ENCODE data around the gene DCAF7.

Gene DCAF7

GRCh38 chr17:63588797-63589196 is 38.5 kb downstream of the DCAF7 start:
- DNase-seq (ENCODE audit: low read depth in 2 of 2) = no peak

GRCh38 chr17:63589646-63590045 is 39.4 kb downstream of the DCAF7 start:
- no peak for DNase-seq (ENCODE audit: low read depth in 2 of 2)

- DNase-seq (ENCODE audit: low read depth in 2 of 2) = no peak
Measured at GRCh38 chr17:63592797-63593196, 42.5 kb downstream of the DCAF7 start.

- no peak for DNase-seq (ENCODE audit: low read depth in 2 of 2)
Measured at GRCh38 chr17:63595132-63595531, 44.9 kb downstream of the DCAF7 start.

- DNase-seq (ENCODE audit: low read depth in 2 of 2) = no peak
Measured at GRCh38 chr17:63596856-63597586, 46.7 kb downstream of the DCAF7 start.

- DNase-seq (ENCODE audit: low read depth in 2 of 2) = no peak
Measured at GRCh38 chr17:63598281-63598680, 48.0 kb downstream of the DCAF7 start.

GRCh38 chr17:63600569-63601438 is 50.5 kb downstream of the DCAF7 start, which contains the start of gene TACO1:
Gene TACO1 (plus strand): TSS chr17:63600895. CDS start chr17:63601084, 189 bp downstream.
- peak; percentile 54 to 68 for DNase-seq (ENCODE audit: low read depth in 2 of 2)

GRCh38 chr17:63601439-63602371 is 51.4 kb downstream of the DCAF7 start:
- DNase-seq (ENCODE audit: low read depth in 2 of 2) = no peak

- DNase-seq (ENCODE audit: low read depth in 2 of 2) = no peak
Measured at GRCh38 chr17:63609816-63610573, 59.7 kb downstream of the DCAF7 start.

- DNase-seq (ENCODE audit: low read depth in 2 of 2) = no peak
Measured at GRCh38 chr17:63610854-63611253, 60.6 kb downstream of the DCAF7 start.

- DNase-seq (ENCODE audit: low read depth in 2 of 2) = no peak
Measured at GRCh38 chr17:63611354-63611753, 61.1 kb downstream of the DCAF7 start.

- DNase-seq (ENCODE audit: low read depth in 2 of 2) = no peak
Measured at GRCh38 chr17:63613663-63614062, 63.4 kb downstream of the DCAF7 start.

- DNase-seq (ENCODE audit: low read depth in 2 of 2) = no peak
Measured at GRCh38 chr17:63621229-63621683, 71.0 kb downstream of the DCAF7 start.

GRCh38 chr17:63621684-63622573 is 71.7 kb downstream of the DCAF7 start, which contains the start of gene MAP3K3:
Gene MAP3K3 (plus strand): TSS chr17:63622417. CDS start chr17:63622760, 343 bp downstream.
- peak; percentile 92 to 94 for DNase-seq (ENCODE audit: low read depth in 2 of 2)

GRCh38 chr17:63622574-63623390 is 72.5 kb downstream of the DCAF7 start:
- DNase-seq (ENCODE audit: low read depth in 2 of 2) = peak; percentile 45 to 51

- DNase-seq (ENCODE audit: low read depth in 2 of 2) = no peak
Measured at GRCh38 chr17:63623786-63624530, 73.7 kb downstream of the DCAF7 start.

- no peak for DNase-seq (ENCODE audit: low read depth in 2 of 2)
Measured at GRCh38 chr17:63624531-63624880, 74.2 kb downstream of the DCAF7 start.

GRCh38 chr17:63626551-63627180 is 76.4 kb downstream of the DCAF7 start:
- no peak for DNase-seq (ENCODE audit: low read depth in 2 of 2)
